ENCODE measurements around the gene CDC27.

DNA sequence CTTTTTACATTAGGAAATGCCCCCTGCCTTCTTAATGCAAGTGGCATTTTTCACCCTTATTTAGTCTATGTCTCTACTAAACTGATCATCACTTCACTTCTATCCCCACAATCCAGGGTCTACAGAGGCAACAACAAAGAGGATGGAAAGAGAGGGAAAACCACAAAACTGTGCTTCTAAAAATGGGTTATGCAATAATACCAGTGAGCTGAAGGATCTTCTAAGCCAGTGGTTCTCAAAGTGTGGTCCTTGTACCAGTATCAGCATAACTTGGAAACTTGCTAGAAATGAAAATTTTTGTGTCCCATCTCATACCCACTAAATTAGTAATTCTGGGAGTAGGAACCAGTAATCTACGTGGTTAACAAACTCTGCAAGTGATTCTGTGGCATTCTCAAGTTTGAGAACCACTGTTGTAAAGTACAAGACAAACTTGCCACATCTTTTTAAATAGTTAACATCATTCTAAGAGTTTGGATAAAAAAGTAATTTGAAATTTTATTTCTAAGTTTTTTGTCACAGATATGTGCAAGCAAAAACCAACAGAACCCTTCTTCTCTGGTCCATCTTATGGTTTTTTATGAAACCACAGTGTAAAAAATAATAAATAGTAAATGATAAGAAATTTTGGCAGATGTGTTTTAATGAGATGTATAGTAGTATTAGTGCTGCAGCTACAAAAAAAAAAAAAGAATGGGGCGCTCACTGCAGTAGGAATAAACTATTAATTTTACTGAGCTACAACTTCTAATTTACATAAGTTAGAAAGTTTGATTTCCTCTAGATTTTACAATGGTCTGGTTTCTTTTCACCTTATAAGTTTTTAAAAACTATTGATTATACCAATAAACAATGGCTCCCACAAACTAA is 16.2 kb downstream of the CDC27 start:
- TF ChIP-seq CTCF (IDR thresholded peaks at IDR 0.05; ENCODE audit: poor library complexity), result no peak
- TF ChIP-seq EZH2phosphoT487 (IDR thresholded peaks at IDR 0.05; ENCODE audit: low read depth, severe bottlenecking, unreplicated experiment), result no peak
- TF ChIP-seq EZH2 (IDR thresholded peaks at IDR 0.05; ENCODE audit: borderline replicate concordance), result no peak
